Measurements from ENCODE around the gene ACSS3.

The ACSS3 gene

GRCh38 chr12:81303935-81304334, 226.1 kb downstream of the ACSS3 start:
- no peak for DNase-seq

Measured in activated CD4-positive, alpha-beta T cell treated with anti-CD3 and anti-CD28 coated beads for 4 hours (primary cell).